Measurements from ENCODE around the gene LINGO1.

DNA sequence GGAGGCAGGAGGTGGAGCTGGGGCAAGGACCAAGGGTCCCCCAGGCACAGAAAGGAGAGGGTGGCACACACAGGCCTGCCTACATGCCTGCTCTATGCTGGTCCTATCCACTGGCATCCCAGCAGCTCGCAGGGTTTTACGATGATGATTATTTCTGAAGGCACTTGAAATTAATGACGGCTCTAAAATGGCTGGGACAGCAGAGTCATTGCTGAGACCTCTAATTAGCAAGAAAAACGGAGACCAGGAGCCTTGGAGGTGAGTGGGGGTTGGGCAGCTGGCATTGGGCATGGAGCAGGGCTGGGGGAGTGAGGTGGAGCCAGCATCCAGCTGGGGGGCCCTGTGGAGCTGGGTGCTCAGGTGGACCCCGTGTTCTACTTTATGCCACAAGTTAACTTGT is 3.5 kb upstream of the LINGO1 start:
- TF ChIP-seq POLR2A (IDR thresholded peaks at IDR 0.05; ENCODE audit: low read depth, low read length): no peak
- no peak for TF ChIP-seq POLR2AphosphoS5 (IDR thresholded peaks at IDR 0.05; ENCODE audit: low read depth, low read length)
- no peak for TF ChIP-seq TAF1 (IDR thresholded peaks at IDR 0.05; ENCODE audit: low read depth, low read length)
- no peak for TF ChIP-seq SPI1 (IDR thresholded peaks at IDR 0.05; ENCODE audit: low read depth, low read length)
